Fibroblast of lung (primary cell): ENCODE results near the gene HPS5.

Experiments
- EZH2 ChIP-seq: IDR thresholded peaks from 2 replicates; pipeline ENCODE4 v1.5.1; 2012; ENCODE audit warnings: low read length, control low read depth, mild to moderate bottlenecking; ENCODE audit errors: missing control alignments
- TF ChIP-seq, protein P1 (sequence below), 2 donors: IDR thresholded peaks in 1 of 2; conservative IDR thresholded peaks in 1 of 2; 1 replicate in 1 of 2; 2 replicates in 1 of 2; pipeline ENCODE4 v1.5.1; 2011 to 2012; ENCODE audit warnings: low read length in 2 of 2, control low read depth in 1 of 2, inconsistent platforms in 1 of 2, low read depth in 1 of 2, mild to moderate bottlenecking in 1 of 2

DNA sequence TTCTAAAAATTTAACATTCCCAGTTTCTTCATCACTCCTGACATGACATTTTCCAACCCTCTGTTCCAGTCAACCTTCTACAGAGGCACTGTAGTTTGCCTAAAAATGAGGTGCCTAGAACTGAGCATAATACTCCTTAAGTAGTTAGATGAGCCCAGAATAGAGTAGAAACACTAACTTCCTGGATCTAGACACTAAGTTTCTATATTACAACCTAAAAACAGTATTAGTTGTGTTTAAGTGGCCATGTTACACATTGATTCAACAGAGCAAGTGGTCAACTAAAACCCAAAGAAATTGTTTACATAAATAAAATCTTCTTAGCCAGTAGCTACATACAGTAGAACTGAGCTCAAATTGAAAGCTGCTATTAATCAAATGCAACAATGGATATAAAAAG, 1.3 kb downstream of the HPS5 start:
- TF ChIP-seq, protein P1, sequence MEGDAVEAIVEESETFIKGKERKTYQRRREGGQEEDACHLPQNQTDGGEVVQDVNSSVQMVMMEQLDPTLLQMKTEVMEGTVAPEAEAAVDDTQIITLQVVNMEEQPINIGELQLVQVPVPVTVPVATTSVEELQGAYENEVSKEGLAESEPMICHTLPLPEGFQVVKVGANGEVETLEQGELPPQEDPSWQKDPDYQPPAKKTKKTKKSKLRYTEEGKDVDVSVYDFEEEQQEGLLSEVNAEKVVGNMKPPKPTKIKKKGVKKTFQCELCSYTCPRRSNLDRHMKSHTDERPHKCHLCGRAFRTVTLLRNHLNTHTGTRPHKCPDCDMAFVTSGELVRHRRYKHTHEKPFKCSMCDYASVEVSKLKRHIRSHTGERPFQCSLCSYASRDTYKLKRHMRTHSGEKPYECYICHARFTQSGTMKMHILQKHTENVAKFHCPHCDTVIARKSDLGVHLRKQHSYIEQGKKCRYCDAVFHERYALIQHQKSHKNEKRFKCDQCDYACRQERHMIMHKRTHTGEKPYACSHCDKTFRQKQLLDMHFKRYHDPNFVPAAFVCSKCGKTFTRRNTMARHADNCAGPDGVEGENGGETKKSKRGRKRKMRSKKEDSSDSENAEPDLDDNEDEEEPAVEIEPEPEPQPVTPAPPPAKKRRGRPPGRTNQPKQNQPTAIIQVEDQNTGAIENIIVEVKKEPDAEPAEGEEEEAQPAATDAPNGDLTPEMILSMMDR (conservative IDR thresholded peaks at IDR 0.05 in 1 of 2, IDR thresholded peaks at IDR 0.05 in 1 of 2; ENCODE audit: low read depth in 1 of 2, low read length in 2 of 2) = no peak
- TF ChIP-seq EZH2 = no peak
